K562 (cell line): ENCODE data around the gene MAMDC2. TPM values are rescaled to one million over a fixed set of nuclear protein-coding genes. Genes with fewer than 3 reads are reported as not detected.

Experiments used
- ATAC-seq: fragments of 200-7000 bp; cut with Tn5 transposase; 3 replicates; pipeline ENCODE4 v1.9.1; 2020; ENCODE audit warnings: moderate library complexity
- BruUV-seq: library from RNA; stranded (reverse); fragments of 400-500 nt; replicated peaks from 2 replicates; lab custom pipeline; 2021; lab: Mats Ljungman, UMichigan
- CTCF ChIA-PET: fragments of 300-600 bp; formaldehyde crosslinking; extraction: SDS; loops from one replicate; lab custom pipeline; 2021; ENCODE audit warnings: low intra/inter-chr PET ratio; lab: Yijun Ruan, JAX
- POLR2A ChIA-PET: fragments of 300-600, 350-650 bp; sonication (Branson Sonifier 250); formaldehyde crosslinking; extraction: SDS; loops from one replicate; lab custom pipeline; 2021; ENCODE audit warnings: antibody characterized with exemption, inconsistent platforms; lab: Yijun Ruan, JAX
- DNase-seq, 4 experiments: peaks; one replicate each; pipeline versions ENCODE4 v3.0.0 to v3.0.0-alpha.2; 2011 to 2018; ENCODE audit warnings: low spot score in 3 of 4, mixed read lengths in 3 of 4; ENCODE audit errors: extremely low read depth in 1 of 4
- FAIRE-seq: peaks from 2 replicates; lab custom pipeline; 2011; peaks lifted over from hg19 to GRCh38; lab: Jason Lieb, UNC
- H2AFZ ChIP-seq: 2 replicates; pipeline ENCODE4 v1.6.0; 2011; ENCODE audit warnings: low read depth, low read length, control low read depth, inconsistent platforms
- H3K27ac ChIP-seq: fragments of 200-600 bp; 3 replicates; pipeline ENCODE4 v1.8.0; 2011; ENCODE audit warnings: low read depth, mild to moderate bottlenecking, control low read depth, inconsistent platforms, low read length, moderate library complexity, mixed read lengths; ENCODE audit errors: extremely low read depth
- H3K27me3 ChIP-seq, 2 experiments: fragments of 300-600 bp in 1 of 2; 2 replicates in 1 of 2; 3 replicates in 1 of 2; pipeline versions ENCODE4 v1.6.0 to v1.8.0; 2011; ENCODE audit warnings: inconsistent platforms in 2 of 2, low read length in 2 of 2, mild to moderate bottlenecking in 1 of 2, mixed read lengths in 1 of 2, moderate library complexity in 1 of 2; ENCODE audit not compliant: control insufficient read depth in 2 of 2, insufficient read depth in 2 of 2
- H3K36me3 ChIP-seq: fragments of 300-600 bp; 3 replicates; pipeline ENCODE4 v1.8.0; 2011; ENCODE audit warnings: mild to moderate bottlenecking, low read length, inconsistent platforms; ENCODE audit not compliant: control insufficient read depth, insufficient read depth
- H3K4me1 ChIP-seq, 2 experiments: fragments of 200-600 bp in 1 of 2; replicated peaks in 1 of 2; 2 replicates in 1 of 2; 3 replicates in 1 of 2; pipeline versions ENCODE4 v1.5.1 to v1.8.0; 2011; ENCODE audit warnings: inconsistent platforms in 2 of 2, low read length in 2 of 2, mild to moderate bottlenecking in 1 of 2, mixed read lengths in 1 of 2, moderate library complexity in 1 of 2; ENCODE audit not compliant: control insufficient read depth in 2 of 2, insufficient read depth in 2 of 2
- H3K4me2 ChIP-seq: 2 replicates; pipeline ENCODE4 v1.6.1; 2011; ENCODE audit warnings: low read length, control low read depth, inconsistent platforms, mixed read lengths; ENCODE audit not compliant: insufficient read depth
- H3K4me3 ChIP-seq: fragments of 200-600 bp; sonication (generic), shearing (Covaris generic); 2 replicates; pipeline ENCODE4 v1.5.1; 2016; ENCODE audit warnings: control low read depth, inconsistent platforms
- H3K79me2 ChIP-seq: fragments of 200-600 bp; 3 replicates; pipeline ENCODE4 v1.8.0; 2011; ENCODE audit warnings: low read length, inconsistent platforms; ENCODE audit not compliant: control insufficient read depth, insufficient read depth
- H3K9ac ChIP-seq, 2 experiments: 2 replicates each; pipeline versions ENCODE4 v1.6.0 to v1.6.1; 2011; ENCODE audit warnings: low read depth in 2 of 2, low read length in 2 of 2, control low read depth in 1 of 2, inconsistent platforms in 1 of 2, mild to moderate bottlenecking in 1 of 2, mixed read lengths in 1 of 2; ENCODE audit not compliant: insufficient read depth in 1 of 2
- H3K9me1 ChIP-seq: one replicate; pipeline ENCODE4 v1.6.0; 2011; ENCODE audit warnings: inconsistent platforms, mild to moderate bottlenecking, low read length, moderate library complexity; ENCODE audit not compliant: control insufficient read depth, insufficient read depth
- H3K9me3 ChIP-seq: replicated peaks from 2 replicates; pipeline ENCODE4 v1.5.1; 2011; ENCODE audit warnings: low read depth, low read length, inconsistent platforms; ENCODE audit not compliant: control insufficient read depth, insufficient read depth
- H4K20me1 ChIP-seq: replicated peaks from 2 replicates; pipeline ENCODE4 v1.6.1; 2011; ENCODE audit warnings: low read length, inconsistent platforms, mixed read lengths; ENCODE audit not compliant: control insufficient read depth, insufficient read depth
- ARHGAP35 ChIP-seq: fragments of 450-650 bp; IDR thresholded peaks from 2 replicates; pipeline ENCODE4 v1.6.1; 2018; ENCODE audit not compliant: partially characterized antibody
- ARID1B ChIP-seq: fragments of 450-650 bp; IDR thresholded peaks from 2 replicates; pipeline ENCODE4 v1.6.1; 2016; ENCODE audit warnings: antibody characterized with exemption, mild to moderate bottlenecking, inconsistent platforms
- FOSL1 ChIP-seq: fragments of 200-800 bp; sonication (Bioruptor generic); conservative IDR thresholded peaks from 2 replicates; pipeline ENCODE4 v1.6.1; 2016; ENCODE audit warnings: missing genetic modification characterization, missing compliant biosample characterization
- FUS ChIP-seq: fragments of 200-400 bp; formaldehyde crosslinking; optimal IDR thresholded peaks from 2 replicates; pipeline ENCODE3; 2017; ENCODE audit warnings: low read depth, low read length
- HNRNPH1 ChIP-seq: fragments of 200-400 bp; formaldehyde crosslinking; optimal IDR thresholded peaks from 2 replicates; pipeline ENCODE3; 2017; ENCODE audit warnings: low read depth, mild to moderate bottlenecking, low read length, moderate library complexity
- MAFG ChIP-seq: fragments of 450-650 bp; conservative IDR thresholded peaks from 2 replicates; pipeline ENCODE4 v1.6.1; 2016; ENCODE audit warnings: missing genetic modification characterization, missing compliant biosample characterization
- NUFIP1 ChIP-seq: fragments of 450-650 bp; IDR thresholded peaks from 2 replicates; pipeline ENCODE4 v1.6.1; 2018; ENCODE audit not compliant: partially characterized antibody
- PCBP1 ChIP-seq: fragments of 200-400 bp; formaldehyde crosslinking; IDR thresholded peaks from 2 replicates; pipeline ENCODE4 v1.6.1; 2018; ENCODE audit warnings: mild to moderate bottlenecking, low read depth, low read length; ENCODE audit not compliant: poor library complexity, severe bottlenecking
- SAP30 ChIP-seq: fragments of 200-600 bp; sonication (generic); IDR thresholded peaks from 2 replicates; pipeline ENCODE4 v1.6.1; 2012; ENCODE audit warnings: borderline replicate concordance, low read depth, mild to moderate bottlenecking, moderate library complexity, low read length, control low read depth, inconsistent platforms; ENCODE audit not compliant: insufficient read depth, poor library complexity, severe bottlenecking
- SIX5 ChIP-seq, 2 experiments: IDR thresholded peaks; 2 replicates each; pipeline ENCODE4 v1.6.1; 2011; ENCODE audit warnings: low read length in 2 of 2, borderline replicate concordance in 1 of 2, low read depth in 1 of 2, mild to moderate bottlenecking in 1 of 2, moderate library complexity in 1 of 2; ENCODE audit not compliant: insufficient read depth in 1 of 2
- TAL1 ChIP-seq: fragments of 450-650 bp; IDR thresholded peaks from 2 replicates; pipeline ENCODE4 v1.6.1; 2016; ENCODE audit warnings: mild to moderate bottlenecking
- U2AF1 ChIP-seq: fragments of 200-400 bp; formaldehyde crosslinking; optimal IDR thresholded peaks from 2 replicates; pipeline ENCODE3; 2017; ENCODE audit warnings: mild to moderate bottlenecking, low read depth, low read length, moderate library complexity
- ZC3H8 ChIP-seq: fragments of 450-650 bp; IDR thresholded peaks from 2 replicates; pipeline ENCODE4 v1.6.1; 2017
- ZNF217 ChIP-seq: sonication (generic); formaldehyde crosslinking; IDR thresholded peaks from 2 replicates; pipeline ENCODE4 v1.8.0; 2022; ENCODE audit warnings: mild to moderate bottlenecking, missing genetic modification reagents
- ZNF232 ChIP-seq: sonication (generic); formaldehyde crosslinking; IDR thresholded peaks from 2 replicates; pipeline ENCODE4 v1.8.0; 2022; ENCODE audit warnings: mild to moderate bottlenecking, missing genetic modification reagents
- WGBS: fragments of 100-300 bp; shearing (Covaris generic); methylation state at CpG from one replicate; pipeline ENCODE4 v1.1.6; 2016; ENCODE audit warnings: low coverage, mixed read lengths; ENCODE audit not compliant: insufficient coverage; ENCODE audit errors: missing lambda C conversion rate; 5-methylcytosine and 5-hydroxymethylcytosine counted together
- in situ Hi-C: fragments of 300-500 bp; cut with MboI; formaldehyde crosslinking; loops from 4 replicates; pipeline ENCODE4 v1.15.0; 2018; ENCODE audit warnings: inconsistent platforms, mixed read lengths
- intact Hi-C: fragments of 100-400 bp; cut with micrococcal nuclease; formaldehyde crosslinking; loops from 2 replicates; pipeline ENCODE4 v1.14.2; 2022
- polyA plus RNA-seq, 8 experiments: library from polyadenylated mRNA; depleted of rRNA in 4 of 8; stranded (reverse) in 5 of 8; unstranded in 3 of 8; fragments of >200 nt; fragmentation: Nextera tagmentation in 2 of 8; fragmentation: Illumina TruSeq in 1 of 8; extraction: Ambion mirVana in 2 of 8; extraction: Trizol in 1 of 8; gene quantifications; 2 replicates each; pipeline versions ENCODE4 v1.2.1 to v1.2.3, GENCODE V29; 2011 to 2014; ENCODE audit warnings: inconsistent platforms in 1 of 8, missing spikeins in 1 of 8
- total RNA-seq, 7 experiments: library from RNA; depleted of rRNA in 6 of 7; stranded (reverse); fragments of >200 nt in 6 of 7; fragmentation: Illumina TruSeq in 2 of 7; extraction: Trizol in 2 of 7; gene quantifications; 2 replicates each; pipeline versions ENCODE4 v1.2.1 to v1.2.3, GENCODE V29; 2011 to 2021; ENCODE audit warnings: low replicate concordance in 1 of 7
- TF ChIP-seq, protein P1 (sequence below): conservative IDR thresholded peaks from 2 replicates; pipeline ENCODE4 v1.6.1; 2011; ENCODE audit warnings: low read depth, mild to moderate bottlenecking, low read length; ENCODE audit not compliant: control insufficient read depth
- TF ChIP-seq, protein P2 (sequence below): sonication (generic); formaldehyde crosslinking; IDR thresholded peaks from 2 replicates; pipeline ENCODE4 v1.8.0; 2023; ENCODE audit warnings: mild to moderate bottlenecking, missing genetic modification reagents
- TF ChIP-seq, protein P3 (sequence below): IDR thresholded peaks from 2 replicates; pipeline ENCODE4 v1.6.1; 2016; ENCODE audit warnings: missing genetic modification characterization, missing compliant biosample characterization
- TF ChIP-seq, protein P4 (sequence below): fragments of 450-650 bp; formaldehyde crosslinking; IDR thresholded peaks from 2 replicates; pipeline ENCODE4 v1.4.0; 2020; ENCODE audit warnings: mild to moderate bottlenecking

MAMDC2 gene
- total and polyA plus RNA-seq, 9 of the 15 experiments (the other 6 are each of a cell fraction or from before 2014, with no cell fraction given): 0.01 to 0.03 TPM; not detected in 7

DNA sequence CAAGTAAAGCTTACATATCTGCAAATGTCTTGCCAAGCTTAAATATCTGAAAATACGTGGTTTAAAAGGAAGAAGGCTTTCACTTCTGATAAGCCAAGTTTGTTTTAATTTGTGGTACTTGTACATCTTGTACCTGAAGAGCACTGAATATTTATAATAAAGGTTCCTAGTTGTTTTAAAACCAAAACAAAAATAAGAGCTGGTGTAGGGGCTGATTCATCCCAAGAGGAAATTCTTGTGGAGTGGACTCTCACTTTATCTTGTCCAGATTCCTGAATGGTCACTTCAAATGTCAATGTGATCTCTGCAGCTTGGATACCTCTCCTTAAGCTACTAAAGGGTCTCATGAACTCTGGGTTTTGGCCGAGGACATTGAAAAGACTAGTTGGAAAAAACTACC is 29.5 kb downstream of the MAMDC2 start:
- POLR2A ChIA-PET: no interaction called here
- TF ChIP-seq ARHGAP35 (no peak), TAL1 (no peak), HNRNPH1 (no peak), SAP30 (no peak), FOSL1 (tag) (no peak), SIX5 (IDR thresholded peaks at IDR 0.05; ENCODE audit: borderline replicate concordance in 1 of 2, insufficient read depth in 1 of 2, low read depth in 1 of 2, low read length in 2 of 2) (no peak), PCBP1 (no peak), FUS (no peak), ZC3H8 (no peak), ZNF232 (CRISPR knock-in tag) (no peak), ARID1B (no peak), NUFIP1 (no peak), U2AF1 (no peak), MAFG (tag) (no peak), ZNF217 (no peak)
- TF ChIP-seq, protein P1, sequence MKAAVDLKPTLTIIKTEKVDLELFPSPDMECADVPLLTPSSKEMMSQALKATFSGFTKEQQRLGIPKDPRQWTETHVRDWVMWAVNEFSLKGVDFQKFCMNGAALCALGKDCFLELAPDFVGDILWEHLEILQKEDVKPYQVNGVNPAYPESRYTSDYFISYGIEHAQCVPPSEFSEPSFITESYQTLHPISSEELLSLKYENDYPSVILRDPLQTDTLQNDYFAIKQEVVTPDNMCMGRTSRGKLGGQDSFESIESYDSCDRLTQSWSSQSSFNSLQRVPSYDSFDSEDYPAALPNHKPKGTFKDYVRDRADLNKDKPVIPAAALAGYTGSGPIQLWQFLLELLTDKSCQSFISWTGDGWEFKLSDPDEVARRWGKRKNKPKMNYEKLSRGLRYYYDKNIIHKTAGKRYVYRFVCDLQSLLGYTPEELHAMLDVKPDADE: no peak
- TF ChIP-seq, protein P2, sequence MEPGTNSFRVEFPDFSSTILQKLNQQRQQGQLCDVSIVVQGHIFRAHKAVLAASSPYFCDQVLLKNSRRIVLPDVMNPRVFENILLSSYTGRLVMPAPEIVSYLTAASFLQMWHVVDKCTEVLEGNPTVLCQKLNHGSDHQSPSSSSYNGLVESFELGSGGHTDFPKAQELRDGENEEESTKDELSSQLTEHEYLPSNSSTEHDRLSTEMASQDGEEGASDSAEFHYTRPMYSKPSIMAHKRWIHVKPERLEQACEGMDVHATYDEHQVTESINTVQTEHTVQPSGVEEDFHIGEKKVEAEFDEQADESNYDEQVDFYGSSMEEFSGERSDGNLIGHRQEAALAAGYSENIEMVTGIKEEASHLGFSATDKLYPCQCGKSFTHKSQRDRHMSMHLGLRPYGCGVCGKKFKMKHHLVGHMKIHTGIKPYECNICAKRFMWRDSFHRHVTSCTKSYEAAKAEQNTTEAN (CRISPR knock-in tag): no peak
- TF ChIP-seq, protein P3, sequence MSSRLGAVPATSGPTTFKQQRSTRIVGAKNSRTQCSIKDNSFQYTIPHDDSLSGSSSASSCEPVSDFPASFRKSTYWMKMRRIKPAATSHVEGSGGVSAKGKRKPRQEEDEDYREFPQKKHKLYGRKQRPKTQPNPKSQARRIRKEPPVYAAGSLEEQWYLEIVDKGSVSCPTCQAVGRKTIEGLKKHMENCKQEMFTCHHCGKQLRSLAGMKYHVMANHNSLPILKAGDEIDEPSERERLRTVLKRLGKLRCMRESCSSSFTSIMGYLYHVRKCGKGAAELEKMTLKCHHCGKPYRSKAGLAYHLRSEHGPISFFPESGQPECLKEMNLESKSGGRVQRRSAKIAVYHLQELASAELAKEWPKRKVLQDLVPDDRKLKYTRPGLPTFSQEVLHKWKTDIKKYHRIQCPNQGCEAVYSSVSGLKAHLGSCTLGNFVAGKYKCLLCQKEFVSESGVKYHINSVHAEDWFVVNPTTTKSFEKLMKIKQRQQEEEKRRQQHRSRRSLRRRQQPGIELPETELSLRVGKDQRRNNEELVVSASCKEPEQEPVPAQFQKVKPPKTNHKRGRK (tag): no peak
- TF ChIP-seq, protein P4, sequence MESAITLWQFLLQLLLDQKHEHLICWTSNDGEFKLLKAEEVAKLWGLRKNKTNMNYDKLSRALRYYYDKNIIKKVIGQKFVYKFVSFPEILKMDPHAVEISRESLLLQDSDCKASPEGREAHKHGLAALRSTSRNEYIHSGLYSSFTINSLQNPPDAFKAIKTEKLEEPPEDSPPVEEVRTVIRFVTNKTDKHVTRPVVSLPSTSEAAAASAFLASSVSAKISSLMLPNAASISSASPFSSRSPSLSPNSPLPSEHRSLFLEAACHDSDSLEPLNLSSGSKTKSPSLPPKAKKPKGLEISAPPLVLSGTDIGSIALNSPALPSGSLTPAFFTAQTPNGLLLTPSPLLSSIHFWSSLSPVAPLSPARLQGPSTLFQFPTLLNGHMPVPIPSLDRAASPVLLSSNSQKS (CRISPR knock-in tag): no peak

More for the DNA sequence above, 29.5 kb downstream of the MAMDC2 start:
- BruUV-seq: no TSS peak
- Histone ChIP-seq H3K4me1 (no peaks in the 10 kb centered on the region), H3K4me3 (no peak overlapping the region), H3K9me1 (no peaks in the 10 kb centered on the region), H2AFZ (no peak overlapping the region), H3K79me2 (no peaks in the 10 kb centered on the region), H3K27ac (no peak overlapping the region), H3K9ac (no peak overlapping the region), H3K27me3 (no peaks in the 10 kb centered on the region), H3K4me2 (no peak overlapping the region), H4K20me1 (no peaks in the 10 kb centered on the region), H3K36me3 (no peaks in the 10 kb centered on the region), H3K9me3 (no peaks in the 10 kb centered on the region)
- no peak for FAIRE-seq
- 0% methylated on average over 2 of the region's 2 CpGs for WGBS
- in situ Hi-C loops (no loop called here), intact Hi-C loops (no loop called here)
- CTCF ChIA-PET: no interaction called here
- no peak for DNase-seq
- no peak for ATAC-seq
